HG03280 (cell line): ENCODE results near the gene LMAN2L.

Source experiments
- ATAC-seq: cut with Tn5 transposase; IDR thresholded peaks from one replicate; pipeline ENCODE4 v1.9.1; 2021; ENCODE audit warnings: mild to moderate bottlenecking, moderate library complexity; ENCODE audit not compliant: unreplicated experiment

LMAN2L gene

DNA sequence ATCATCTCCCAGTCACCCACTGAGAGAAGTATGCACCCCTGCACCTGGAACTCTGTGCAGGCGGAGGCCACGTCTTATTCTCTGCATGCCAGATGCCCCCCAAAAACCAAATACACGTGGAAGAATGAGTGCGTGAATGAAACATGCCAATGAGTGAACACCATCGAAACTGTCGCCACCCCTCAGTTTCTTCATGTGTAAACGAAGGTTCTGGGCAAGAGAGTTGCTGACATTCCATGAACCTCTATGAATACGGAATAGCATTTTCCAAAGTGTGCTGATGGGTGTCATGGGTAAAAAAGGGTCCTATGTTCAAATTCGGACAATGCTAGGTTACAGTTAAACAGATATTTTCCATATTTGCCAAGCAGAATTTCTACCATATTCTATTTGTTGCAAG, 77.5 kb downstream of the LMAN2L start:
- no peak for ATAC-seq

DNA sequence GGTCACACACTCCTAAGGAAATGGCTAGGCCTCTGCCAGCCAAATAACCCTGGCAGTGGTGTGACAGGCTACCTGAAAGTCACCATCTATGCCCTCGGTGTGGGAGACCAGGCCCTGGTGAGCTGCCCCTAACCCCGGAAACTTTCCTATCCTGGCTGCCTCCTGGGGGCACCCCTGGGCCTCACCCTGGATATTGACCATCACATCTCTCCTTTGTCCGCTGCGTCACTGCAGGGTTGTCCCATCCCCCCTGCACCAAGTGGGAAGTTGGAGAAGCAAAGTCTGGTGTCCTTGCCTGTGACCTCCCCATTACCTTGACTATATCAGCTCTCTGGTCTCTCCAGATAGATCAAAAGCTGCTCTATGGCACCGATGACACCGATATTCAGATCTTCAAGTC, 78.5 kb downstream of the LMAN2L start:
- no peak for ATAC-seq

- ATAC-seq, result no peak
These were observed 83.3 kb downstream of the LMAN2L start for GRCh38 chr2:96656540-96656939.
